HG02970 (cell line): ENCODE measurements around the gene CAV3.
"Not testable (repeated sequence)": the region's sequence is repeated elsewhere in the genome, so short reads cannot be mapped to it uniquely, and the experiment has no call there.

Experiments used
- ATAC-seq: cut with Tn5 transposase; IDR thresholded peaks from one replicate; pipeline ENCODE4 v1.9.1; 2021; ENCODE audit warnings: mild to moderate bottlenecking, moderate library complexity, moderate number of reproducible peaks; ENCODE audit not compliant: unreplicated experiment, low FRiP score

CAV3 gene

DNA sequence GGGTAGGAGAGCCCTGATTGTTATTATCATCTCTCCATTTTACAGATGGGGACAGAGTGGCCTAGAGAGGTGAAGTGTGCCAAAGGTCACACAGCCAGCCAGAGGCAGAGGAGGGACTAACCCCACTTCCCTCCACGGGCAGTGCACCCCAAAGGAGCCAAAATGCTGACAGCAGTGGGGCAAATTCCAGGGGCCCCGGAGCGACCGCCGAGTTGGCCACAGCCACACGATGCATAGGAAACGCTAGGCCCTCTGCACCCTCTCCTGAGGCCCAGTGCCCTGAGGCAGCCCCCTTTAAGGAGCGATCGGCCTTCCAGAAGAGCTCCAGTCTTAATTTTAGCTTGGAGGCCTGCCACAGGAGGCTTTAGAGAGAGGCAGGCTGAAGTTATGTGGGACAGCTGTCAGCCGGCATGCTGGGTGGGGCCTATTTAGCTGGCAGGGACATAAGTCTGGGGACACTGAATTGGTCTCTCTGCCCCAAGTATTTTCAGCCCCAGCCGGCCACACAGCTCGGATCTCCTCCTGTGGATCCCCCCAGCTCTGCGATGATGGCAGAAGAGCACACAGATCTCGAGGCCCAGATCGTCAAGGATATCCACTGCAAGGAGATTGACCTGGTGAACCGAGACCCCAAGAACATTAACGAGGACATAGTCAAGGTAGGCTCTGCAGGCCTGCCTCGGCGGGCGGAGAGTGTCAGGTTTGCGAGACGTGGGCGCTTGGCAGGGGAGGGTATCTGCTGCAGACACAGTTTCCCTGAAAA, at the start of gene CAV3:
TSS of gene CAV3 (plus strand) at position 471 of the 763 bp plus-strand sequence. CDS start at position 546, 75 bp downstream.
- no peak for ATAC-seq

DNA sequence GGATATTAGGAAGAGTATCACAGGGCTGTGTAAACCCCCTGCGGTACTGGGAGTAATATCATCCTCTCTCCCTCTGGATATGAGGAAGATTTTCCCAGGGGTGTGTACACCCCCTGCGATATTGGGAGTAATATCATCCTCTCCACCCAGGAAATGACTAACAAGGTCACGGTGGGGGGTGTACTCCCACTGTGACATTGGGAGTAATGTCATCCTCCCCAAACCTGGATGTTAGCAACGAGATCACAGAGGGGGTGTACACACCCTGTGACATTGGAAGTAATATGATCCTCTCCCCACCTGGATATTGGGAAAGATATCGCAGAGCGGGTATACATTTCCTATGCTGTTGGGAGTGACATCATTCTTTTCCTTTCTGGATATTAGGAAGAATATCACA, 48.6 kb upstream of the CAV3 start:
- not testable (repeated sequence) for ATAC-seq

DNA sequence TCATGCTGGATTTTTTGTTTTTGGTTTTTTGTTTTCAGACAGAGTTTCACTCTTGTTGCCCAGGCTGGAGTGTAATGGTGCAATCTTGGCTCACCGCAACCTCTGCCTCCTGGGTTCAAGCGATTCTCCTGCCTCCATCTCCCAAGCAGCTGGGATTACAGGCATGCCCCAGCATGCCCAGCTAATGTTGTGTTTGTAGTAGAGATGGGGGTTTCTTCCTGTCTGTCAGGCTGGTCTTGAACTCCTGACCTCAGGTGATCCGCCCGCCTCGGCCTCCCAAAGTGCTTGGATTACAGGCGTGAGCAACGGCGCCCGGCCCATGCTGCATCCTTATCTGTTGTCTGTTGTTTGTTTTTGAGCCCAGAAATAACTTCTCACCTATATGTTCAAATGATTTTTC, 42.3 kb upstream of the CAV3 start:
- not testable (repeated sequence) for ATAC-seq

DNA sequence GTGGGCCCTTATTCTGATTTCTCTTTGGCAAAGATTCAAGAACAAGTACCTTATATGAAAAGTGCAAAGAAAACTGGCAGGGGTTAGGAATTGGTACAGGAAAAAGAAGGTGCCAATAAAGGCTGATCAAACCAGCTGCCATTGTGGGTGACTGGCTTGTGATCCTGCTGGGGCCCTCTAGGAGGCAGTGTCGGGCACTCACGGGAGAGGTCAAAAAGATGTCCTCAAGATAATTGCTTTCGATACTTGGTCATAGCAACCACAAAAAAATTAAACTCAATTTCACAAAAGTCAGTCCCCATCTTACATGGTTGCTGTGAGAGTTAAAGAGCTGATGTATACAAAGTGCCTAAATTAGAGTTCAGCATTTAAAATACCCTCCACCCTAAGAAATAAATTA, 31.0 kb upstream of the CAV3 start:
- ATAC-seq: no peak

DNA sequence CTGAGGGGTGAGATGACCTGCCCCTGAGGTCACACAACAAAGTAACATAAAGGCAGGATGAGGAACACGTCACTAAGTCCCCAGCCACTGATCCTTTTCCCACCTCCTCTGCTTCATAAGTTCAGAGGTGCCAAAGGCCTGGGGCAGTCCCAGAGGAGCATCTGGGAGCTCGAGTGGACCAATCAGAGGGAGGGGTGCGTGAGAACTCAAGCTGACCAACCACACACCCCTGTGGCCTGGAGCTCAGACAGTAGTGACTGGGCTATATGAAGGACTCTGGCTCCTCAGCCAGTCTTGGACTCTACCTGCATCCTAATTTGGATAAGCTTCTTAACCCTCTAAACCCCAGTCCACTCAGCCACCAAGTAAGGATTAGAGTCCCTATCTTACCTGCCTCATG, 28.0 kb upstream of the CAV3 start:
- ATAC-seq: no peak

DNA sequence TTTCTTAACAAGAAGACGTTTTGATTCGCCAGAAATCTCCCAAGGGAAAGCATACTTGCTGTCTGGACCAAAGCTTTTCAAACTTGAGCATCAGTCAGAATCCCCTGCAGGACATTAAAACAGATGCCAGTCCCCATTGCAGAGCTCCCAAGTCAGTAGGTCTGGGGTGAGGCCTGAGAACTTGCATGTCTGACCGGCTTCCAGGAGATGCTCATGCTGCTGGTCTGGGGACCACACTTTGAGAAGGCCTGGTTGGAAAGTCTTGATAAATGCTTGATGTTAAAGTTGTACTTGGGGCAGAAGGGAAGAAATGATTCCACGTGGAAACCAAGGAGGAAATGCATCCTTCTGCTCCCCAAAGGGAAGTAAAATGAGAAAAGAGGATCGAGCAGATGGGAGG, 24.3 kb upstream of the CAV3 start:
- ATAC-seq: no peak

DNA sequence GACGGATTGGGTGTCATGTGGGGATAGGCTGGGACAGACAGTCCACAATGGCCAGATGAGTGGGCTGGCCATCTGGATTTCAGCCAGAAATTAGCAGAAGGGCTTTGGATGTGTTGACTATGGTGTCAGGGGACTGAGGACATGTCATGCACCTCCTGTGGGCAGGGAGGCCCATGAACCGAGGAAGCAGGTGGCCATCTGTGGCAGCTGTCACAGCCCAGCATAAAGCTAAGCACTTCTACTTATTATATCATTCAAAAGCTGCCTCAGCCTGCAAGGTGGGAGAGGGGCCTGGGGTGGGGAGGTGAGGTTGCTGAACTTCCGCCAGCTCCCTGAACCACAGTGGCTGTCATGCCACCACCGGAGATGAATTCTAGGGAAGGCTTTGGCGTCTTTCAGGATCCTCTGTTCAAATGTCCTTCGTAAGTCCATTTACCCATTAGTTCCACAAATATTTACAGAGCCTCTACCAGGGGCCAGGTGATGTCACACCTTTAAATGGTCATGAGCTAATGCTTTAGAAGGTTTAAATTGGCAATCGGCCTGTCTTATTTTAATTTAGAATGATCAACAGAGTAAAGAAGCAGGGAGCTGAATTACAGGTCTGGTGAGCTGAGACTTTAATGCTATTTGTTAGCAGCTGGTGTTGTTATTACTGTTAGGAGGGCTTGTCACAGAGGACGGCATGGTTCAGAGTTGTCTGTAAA, 23.6 kb upstream of the CAV3 start:
- no peak for ATAC-seq

DNA sequence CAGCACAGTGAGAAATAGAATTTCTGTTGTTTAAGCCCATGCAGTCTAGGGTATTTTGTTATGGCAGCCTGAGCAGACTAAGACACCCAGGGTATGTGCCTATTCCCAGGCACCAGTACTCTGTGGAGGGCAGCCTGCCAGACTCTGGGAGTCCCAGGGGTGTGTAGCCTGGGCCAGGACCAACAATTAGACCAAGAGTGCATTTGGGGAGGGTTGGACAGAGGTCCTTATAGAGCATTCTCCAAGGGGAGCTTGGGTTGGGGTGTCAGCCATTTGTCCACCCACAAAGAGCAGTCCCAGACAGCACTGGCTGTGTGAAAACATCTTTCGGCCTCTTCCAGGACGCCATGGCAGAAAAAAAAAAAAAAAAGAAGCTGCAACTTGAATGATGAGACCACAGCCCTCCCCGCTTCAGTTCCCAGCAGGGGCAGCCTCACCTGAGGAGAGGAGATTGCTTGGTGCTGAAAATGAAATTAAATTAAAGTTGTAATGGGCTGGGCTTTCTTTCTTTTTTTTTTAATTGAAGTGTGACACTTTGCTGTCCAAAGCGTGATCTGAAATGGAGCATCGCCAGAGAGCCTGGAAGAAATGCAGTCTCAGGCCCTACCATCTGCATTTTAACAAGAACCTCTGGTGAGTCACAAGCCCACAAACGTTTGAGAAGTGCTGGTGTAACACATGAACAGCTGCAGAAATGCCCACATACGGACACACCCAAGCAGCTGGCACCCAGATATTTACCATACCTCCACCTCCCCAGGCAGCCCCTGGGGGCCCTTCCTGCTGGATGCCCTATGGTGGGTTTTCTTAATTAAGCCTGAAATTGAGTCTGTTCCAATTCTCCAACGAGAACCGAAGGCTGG, 21.3 kb upstream of the CAV3 start:
- no peak for ATAC-seq

DNA sequence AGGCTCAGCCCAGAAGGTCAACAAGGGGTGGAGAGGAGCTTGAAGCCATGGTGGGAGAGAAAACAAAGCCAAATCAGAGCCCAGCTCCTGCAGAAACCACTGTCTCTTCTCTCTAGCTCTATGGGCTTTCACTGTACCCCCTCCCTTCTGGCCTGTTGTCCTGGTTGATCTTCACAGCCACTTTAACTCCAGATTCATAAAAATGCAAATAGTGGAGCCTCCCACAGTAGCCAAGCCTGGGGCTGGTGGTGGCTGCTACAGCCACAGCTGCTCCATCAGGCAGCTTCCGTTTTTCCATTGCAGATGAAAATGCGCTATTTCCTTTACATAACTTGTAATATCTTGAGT, 20.7 kb upstream of the CAV3 start:
- no peak for ATAC-seq

DNA sequence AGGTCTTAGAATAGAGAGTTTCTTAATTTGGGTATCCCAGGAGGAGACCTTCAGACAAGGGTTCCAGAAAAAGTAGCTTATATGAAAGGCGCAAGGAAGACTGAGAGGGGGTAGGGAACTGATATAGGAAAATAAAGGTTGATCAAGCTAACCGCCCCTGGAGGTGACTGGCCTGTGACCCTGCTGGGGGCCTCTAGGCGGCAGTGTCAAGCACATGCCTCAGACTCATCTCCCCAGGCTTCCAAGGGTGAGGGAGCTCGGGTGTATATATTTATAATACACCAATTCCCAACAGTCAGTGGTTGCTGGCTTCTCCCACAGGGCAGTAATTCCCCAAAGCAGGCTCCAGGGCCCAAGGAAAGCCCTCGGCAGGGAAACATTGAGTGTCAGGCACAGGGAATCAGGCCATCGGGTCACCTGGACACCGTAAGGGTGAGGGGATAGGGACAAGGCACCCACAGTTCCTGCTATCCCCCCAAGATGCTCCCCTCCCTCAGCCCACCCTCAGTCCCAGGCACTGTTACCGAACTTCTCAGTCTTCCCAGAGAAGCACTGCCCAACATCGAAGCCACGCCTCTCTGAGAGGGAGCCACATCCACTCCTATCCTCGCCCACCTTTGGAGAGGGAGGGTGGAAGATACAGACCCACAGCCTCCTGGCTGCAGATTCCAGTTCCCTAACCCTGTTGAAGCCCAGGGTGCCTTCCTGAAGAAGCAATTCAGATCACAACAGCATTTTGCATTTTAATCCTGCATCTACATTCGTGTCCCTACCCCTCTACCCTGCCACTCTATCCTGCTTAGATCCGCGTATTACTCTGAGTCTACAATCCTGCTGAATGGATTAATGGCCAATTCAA, 19.5 kb upstream of the CAV3 start:
- ATAC-seq: peak; percentile 55

DNA sequence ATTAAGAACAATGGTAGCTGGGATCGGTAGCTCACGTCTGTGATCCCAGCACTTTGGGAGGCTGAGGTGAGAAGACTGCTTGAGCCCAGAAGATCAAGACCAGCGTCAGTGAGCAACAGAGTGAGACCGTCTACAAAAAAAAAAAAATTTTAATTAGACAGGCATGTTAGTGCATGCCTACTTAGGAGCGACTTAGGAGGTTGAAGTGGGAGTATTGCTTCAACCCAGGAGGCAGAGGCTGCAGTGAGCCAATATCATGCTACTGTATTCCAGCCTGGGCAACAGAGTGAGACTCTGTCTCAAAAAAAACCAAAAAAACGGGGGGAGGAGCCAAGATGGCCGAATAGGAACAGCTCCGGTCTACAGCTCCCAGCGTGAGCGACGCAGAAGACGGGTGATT, 17.8 kb upstream of the CAV3 start:
- ATAC-seq: not testable (repeated sequence)

DNA sequence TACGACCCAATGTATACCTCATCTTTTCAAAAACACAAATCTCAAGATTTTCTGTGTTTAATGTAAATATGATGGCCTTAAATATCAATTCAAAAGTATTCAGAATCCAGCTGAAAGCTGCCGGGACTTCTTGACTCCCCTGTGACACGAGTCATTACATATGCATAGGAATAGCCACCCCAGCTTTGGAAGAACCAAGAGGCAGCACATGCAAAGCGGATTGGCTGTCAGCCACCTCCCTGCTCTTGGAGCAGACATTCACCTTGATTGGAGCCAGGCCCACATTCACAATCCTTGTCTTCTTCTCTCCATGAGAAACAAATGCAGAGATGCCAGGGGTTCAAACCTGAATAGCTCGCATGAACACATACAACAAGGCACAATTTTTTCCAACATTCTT, 10.8 kb upstream of the CAV3 start:
- ATAC-seq: no peak

DNA sequence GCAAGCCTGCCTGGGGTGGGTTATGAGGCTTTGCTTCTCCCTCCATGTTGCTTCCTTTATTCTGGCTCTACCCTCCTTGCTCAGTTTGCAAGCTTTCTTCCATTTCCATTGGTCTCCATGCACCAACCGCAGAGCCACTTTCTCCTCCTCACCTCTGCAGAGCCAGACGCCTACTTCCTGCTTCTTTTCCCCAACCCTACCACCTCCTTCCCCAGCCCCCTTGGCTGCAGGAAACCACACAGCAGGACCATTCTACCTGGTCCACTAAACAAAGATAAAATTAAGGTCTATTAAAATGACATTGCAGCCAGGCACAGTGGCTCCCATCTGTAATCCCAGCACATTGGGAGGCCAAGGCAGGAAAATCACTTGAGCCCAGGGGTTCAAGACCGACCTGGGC, 10.0 kb upstream of the CAV3 start:
- ATAC-seq: no peak

DNA sequence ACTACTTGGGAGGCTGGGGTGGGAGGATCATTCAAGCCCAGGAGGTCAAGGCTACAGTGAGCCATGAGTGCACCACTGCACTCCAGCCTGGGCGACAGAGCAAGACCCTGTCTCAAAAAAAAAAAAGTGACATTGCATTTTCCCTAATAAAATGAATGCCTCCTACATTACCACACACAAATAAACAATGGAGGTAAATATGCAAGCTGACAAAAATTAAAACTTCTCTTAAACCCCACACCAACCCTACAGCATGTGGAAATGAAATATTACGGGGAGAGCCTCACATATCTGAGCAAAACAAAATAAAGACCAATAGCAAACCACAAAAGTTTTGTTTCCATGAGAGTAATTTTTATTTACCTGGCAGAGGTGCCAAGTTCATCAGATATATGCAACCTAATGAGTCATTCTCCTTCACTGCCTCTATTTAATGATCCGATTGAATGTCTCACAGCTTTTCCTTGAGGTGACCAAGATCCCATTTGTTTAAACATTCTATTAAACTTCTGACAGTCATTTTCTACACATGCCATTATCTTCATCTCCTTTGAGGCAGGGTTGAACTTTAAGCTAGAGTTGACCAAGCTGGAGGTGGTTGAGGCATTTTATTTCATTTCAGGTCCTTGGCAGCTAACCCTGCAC, 9.4 kb upstream of the CAV3 start:
- ATAC-seq: no peak

DNA sequence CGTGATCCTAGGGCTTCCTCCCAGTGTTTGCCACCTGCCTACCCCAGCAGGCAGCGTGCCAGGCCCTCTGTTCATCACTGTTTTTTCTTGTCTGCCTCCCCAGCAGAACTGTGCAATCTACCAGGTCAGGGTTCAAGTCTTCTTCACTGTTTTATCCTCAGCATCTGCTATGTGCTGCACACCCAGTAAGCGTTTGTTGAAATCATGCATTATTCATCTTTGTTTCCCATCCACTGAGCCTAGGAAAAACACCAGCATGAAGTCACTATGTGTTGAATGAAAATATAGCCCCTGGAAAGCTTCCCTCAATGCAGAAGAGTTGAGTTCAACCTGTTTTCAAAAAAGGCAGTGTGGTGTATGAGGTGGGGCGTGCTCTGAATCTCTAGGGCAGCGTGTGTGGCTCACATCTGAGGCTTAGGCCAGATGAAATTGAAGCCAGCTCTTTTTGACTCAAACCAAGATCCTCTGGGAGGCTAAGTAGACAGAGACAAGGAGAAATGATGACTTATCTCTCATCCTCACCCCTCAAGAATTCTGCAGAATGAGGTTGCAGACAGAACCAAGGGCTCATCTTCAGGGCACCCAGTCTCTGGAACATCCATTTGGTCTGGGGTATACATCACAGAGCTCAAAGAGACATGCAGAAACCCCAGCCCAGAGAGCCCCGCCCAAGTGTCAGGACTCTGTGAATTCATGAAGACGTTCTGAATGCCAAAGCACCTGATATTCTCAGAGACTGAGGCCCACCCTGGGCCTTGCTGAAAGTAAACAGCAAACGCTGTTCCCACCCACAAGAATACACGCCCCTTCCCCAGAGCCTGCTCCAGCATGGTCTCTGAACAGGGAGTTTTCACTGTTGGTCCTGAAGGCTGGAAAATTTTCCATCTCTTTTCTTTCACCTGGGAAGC, 5.7 kb upstream of the CAV3 start:
- ATAC-seq: no peak

DNA sequence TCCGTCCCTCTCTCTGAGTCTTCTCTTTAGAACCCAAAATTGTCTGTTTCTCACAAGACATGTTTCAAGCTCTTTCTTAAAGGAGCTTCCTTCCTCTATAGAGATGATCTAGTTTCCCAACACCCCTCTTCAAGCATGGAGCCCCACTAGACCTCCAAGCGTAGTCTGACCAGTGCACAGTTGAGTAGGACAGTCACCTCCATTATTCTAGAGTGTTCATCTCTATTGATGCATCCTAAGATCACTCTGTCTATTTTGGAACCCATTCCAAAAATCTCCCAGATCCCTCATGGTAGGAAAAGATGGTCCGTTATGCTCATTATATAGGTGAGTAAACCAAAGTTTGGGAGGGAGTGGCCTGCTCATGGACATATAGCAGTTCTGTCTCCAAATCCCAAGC, 4.1 kb upstream of the CAV3 start:
- no peak for ATAC-seq

DNA sequence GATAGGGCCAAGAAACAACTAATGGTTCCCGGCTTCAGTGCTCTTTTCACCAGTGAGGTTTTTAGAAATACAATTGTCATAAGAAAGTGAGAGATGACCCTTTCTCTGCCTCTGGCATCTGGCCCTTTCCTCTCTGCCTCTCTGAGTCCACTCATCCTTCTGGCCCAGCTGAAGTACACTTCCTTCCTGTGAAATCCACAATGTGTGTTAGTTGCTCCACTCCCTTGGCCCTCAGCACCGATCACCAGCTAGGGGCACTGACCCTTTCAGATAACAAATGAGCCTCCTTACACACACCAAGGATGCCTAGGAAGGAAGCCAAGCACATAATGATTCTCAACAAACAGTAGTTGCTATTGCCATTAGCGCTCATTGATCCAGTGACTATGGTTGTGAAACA, 2.9 kb upstream of the CAV3 start:
- no peak for ATAC-seq

DNA sequence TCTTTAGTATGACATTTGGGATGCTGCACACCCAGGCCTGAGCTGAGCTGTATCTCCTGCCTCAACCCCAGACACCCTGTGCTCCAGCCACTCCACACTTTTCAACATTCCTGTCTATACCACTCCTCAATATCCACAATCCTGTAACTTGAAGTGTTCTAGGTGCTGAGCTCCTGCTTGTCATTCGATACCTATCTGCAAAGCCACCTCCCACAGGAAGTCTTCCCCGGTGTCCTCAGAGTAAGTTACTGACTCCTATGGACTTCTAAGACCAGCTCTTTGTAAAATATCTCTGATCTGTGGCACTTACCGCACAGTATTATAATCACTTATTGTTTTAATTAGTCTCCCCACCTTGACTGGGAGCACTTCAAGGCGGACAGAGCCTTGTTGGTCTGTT, 1.2 kb upstream of the CAV3 start:
- ATAC-seq: no peak
